GM21528 (cell line): Measurements from ENCODE around the gene B4GALNT4.
"Not testable (repeated sequence)": the region's sequence is repeated elsewhere in the genome, so short reads cannot be mapped to it uniquely, and the experiment has no call there.

Experiments used
- ATAC-seq: cut with Tn5 transposase; IDR thresholded peaks from one replicate; pipeline ENCODE4 v1.9.1; 2021; ENCODE audit warnings: mild to moderate bottlenecking, moderate library complexity; ENCODE audit not compliant: unreplicated experiment, low FRiP score

B4GALNT4 gene, protein sequence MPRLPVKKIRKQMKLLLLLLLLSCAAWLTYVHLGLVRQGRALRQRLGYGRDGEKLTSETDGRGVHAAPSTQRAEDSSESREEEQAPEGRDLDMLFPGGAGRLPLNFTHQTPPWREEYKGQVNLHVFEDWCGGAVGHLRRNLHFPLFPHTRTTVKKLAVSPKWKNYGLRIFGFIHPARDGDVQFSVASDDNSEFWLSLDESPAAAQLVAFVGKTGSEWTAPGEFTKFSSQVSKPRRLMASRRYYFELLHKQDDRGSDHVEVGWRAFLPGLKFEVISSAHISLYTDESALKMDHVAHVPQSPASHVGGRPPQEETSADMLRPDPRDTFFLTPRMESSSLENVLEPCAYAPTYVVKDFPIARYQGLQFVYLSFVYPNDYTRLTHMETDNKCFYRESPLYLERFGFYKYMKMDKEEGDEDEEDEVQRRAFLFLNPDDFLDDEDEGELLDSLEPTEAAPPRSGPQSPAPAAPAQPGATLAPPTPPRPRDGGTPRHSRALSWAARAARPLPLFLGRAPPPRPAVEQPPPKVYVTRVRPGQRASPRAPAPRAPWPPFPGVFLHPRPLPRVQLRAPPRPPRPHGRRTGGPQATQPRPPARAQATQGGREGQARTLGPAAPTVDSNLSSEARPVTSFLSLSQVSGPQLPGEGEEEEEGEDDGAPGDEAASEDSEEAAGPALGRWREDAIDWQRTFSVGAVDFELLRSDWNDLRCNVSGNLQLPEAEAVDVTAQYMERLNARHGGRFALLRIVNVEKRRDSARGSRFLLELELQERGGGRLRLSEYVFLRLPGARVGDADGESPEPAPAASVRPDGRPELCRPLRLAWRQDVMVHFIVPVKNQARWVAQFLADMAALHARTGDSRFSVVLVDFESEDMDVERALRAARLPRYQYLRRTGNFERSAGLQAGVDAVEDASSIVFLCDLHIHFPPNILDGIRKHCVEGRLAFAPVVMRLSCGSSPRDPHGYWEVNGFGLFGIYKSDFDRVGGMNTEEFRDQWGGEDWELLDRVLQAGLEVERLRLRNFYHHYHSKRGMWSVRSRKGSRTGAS

DNA sequence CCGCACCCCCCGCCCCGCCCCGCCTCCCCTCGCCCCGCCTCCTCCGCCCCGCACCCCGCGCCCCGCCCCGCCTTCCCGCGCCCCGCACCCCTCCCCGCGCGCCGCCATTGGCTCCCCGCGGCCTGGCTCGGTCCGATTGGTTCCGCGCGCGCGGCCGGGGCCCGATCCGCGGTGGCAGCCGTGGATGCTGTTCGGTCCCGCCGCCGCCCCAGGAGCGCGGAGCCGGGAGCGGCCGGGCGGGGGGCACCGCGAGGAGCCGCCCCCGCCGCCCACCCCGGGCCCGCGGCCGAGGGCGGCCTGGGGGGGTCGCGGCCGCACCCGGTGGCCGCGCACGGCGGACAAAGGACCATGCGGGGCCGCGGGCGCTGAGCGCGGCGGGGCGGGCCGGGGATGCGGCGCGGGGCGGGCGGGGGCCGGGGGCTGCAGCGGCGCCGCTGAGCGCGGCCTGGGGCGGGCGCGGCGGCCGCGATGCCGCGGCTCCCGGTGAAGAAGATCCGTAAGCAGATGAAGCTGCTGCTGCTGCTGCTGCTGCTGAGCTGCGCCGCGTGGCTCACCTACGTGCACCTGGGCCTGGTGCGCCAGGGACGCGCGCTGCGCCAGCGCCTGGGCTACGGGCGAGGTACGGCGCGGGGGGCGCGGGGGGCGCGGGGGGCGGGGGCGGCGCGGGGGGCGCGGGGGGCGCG, at the start of gene B4GALNT4:
B4GALNT4 (plus strand) TSS at position 164 of the 683 bp plus-strand sequence; CDS start at position 469, 305 bp downstream.
- ATAC-seq = no peak

DNA sequence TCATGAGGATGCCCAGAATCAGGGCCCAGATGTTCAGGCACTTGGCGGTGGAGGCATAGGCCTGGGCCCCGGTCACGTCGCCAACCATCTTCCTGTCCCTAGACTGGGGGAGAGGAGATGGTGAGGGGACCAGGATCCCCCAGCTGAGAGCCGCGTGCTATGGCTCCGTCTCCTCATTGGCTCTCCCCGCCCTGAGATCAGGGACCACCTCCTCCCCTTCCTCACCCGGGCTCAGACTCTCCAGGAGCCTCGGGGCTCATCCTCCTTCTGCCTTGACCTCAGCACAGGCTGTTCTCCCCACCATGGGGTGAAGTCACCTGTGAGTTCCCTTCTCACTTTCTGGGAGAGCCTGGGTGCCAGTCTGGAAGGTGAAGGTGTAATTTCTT, 49.4 kb upstream of the B4GALNT4 start:
- ATAC-seq = not testable (repeated sequence)

DNA sequence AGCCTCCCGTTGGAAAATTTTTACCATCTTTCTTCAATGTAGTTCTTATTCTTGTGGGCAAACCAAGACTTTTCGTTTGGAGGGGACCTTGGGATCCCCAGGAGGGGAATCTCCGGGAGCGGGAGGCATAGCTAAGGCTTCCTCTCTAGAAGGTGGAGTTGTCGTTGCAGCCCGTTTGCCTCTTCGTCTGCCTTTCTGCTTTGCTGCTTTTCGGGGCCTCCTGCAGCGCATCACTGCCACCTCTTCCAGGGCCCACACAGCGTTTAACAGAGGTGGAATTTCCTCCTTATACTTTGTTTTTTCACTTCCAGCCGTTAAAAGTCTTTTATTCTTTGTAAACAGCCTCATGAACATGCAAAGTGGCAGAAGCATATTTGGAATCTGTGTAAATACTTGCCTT, 45.1 kb upstream of the B4GALNT4 start:
- ATAC-seq = no peak

DNA sequence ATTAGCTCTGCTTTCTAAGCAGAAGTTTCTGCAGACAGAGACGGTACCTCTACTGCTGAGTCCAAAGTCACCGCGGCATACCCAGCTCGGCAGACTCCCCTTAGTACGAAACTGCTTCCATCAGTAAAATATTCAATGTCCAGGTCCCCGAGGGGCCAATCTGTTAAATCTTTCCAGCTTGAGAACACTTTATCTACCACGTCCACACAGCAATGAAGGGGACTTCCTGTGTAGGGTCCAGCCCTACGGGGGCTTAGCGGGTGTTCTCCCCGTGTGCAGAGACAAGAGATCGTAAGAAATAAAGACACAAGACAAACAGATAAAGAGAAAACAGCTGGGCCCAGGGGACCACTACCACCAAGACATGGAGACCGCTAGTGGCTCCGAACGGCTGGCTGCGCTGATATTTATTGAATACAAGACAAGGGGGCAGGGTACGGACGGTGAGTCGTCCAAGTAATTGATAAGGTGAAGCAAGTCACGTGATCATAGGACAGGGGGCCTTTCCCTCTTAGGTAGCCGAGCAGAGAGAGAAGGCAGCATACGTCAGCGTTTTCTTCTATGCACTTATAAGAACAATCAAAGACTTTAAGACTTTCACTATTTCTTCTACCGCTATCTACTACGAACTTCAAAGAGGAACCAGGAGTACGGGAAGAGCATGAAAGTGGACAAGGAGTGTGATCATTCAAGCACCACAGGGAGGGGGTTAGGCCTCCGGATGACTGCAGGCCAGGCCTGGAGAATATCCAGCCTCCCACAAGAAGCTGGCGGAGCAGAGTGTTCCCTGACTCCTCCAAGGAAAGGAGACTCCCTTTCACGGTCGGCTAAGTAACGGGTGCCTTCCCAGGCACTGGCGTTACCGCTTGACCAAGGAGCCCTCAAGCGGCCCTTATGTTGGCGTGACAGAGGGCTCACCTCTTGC, 44.4 kb upstream of the B4GALNT4 start:
- not testable (repeated sequence) for ATAC-seq

DNA sequence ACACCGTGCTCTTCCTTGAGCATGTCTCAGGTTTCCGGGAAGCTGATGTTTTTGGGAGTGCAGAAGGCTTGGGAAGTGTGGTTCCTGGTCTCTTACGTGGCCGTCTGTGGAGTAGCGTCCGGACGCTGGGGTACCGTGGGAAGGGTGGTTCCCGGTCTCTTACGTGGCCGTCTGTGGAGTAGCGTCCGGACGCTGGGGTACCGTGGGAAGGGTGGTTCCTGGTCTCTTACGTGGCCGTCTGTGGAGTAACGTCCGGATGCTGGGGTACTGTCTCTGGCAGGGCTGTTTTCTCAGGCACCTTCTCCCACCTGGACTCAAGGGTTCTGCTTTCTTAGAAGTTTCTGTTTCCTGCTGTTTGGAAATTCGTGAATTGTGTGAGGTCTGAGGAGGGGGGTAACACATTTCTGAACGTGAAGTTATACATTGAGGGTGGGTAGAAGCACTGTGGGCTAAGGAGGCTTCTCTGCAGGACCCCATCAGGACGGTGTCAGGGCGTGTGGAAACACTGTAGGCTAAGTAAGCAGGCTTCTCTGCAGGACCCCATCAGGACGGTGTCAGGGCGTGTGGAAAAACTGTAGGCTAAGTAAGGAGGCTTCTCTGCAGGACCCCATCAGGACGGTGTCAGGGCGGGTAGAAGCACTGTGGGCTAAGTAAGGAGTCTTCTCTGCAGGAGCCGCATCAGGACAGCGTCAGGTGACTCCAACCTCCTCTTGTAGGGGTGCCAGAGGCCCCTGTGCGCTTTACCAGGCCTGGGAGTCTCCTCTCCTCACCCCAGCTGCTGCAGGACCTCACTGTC, 43.3 kb upstream of the B4GALNT4 start:
- no peak for ATAC-seq

DNA sequence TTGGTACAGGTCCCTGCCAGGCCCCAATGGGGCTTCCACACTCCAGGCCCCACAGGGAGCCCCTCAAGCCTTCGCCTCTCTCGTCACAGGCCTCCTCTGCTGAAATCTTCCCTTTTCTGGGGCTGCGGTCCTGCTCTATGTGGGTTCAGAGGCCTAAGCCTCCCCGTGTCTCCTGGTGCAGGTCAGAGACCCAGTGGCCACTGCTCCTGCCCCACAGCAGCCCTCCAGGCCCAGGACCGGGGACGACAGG, 42.8 kb upstream of the B4GALNT4 start:
- ATAC-seq = peak; percentile 15

DNA sequence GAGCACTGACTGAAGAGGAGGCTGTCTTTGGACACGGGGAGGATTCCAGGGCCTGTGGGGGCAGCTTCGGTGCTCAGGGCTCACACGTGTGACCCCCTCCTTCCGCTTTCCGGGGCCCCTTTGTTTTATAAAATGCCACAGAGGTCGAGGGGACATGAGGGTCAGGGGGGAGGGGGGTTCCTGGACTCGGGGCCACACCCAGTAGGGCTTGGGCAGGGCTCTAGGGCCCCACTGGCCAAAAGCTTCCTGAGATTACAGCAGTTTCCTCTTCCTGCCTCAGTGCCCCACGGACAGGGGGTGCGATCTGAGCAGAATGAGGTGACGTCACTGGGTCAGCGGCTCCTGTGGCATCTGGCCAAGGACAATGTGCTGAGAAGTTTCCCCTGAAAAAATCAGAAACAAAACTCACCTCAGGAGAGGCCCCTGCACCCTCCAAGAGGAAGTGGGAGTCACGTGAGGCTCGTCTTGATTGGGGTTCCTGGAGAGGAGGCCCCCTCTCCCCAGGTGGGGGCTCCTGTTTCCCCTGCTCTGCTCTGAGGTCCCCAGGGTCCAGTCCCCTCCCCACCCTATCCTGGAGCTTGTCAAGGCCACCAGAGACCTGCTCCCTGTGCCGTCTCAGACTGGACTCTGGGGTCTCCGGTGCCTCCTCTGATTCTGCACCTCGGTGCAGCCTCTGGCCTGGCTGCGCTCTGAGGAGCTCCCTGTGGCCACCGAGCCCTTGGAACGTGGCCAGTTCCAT, 42.3 kb upstream of the B4GALNT4 start:
- peak; percentile 64 for ATAC-seq

DNA sequence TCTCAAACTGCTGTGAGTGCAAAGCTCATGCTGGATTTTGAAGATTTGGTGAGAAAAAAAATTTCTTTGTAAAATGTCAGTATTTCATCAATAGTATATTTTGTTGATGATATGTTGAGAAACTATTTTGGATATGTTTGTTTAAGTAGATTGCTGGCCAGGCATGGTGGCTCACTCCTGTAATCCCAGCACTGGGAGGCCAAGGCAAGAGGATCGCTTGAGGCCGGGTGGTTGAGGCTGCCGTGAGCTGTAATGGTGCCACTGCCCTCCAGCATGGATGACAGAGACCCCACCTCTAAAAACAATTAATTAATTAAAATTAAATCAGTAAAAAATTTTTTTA, 41.7 kb upstream of the B4GALNT4 start:
- no peak for ATAC-seq

DNA sequence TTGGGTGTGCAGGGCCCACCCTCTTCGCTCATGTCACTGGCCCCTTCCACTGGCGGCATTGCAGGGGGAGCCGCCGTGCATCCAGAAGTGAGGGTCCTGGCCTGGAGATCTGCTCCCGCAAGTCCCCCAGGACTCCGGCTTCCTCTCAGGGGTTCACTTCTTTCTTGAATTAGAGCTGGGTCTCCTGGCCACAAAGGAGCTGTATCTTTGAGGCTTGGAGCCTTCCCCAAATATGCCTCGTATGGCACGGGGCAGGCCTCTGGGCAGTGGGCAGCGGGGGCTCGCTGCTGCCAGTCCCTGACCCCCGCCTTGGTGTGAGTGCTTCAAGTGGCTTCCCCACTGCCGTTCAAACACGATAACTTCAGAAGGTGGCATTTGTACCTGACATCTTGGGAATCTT, 41.3 kb upstream of the B4GALNT4 start:
- no peak for ATAC-seq

DNA sequence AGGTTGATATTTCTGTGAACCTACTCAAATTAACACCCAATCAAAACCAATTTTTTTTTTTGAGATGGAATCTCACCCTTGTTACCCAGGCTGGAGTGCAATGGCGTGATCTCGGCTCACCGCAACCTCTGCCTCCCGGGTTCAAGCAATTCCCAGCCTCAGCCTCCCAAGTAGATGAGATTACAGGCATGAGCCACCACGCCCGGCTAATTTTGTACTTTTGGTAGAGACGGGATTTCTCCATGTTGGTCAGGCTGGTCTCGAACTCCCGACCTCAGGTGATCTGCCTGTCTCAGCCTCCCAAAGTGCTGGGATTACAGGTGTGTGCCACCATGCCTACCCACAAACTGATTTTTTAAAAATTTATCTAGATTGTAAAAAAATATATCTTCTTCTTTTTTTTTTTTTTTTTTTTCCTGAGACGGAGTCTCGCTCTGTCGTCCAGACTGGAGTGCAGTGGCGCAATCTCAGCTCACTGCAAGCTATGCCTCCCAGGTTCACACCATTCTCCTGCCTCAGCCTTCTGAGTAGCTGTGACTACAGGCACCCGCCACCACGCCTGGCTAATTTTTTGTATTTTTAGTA, 40.7 kb upstream of the B4GALNT4 start:
- ATAC-seq = not testable (repeated sequence)

DNA sequence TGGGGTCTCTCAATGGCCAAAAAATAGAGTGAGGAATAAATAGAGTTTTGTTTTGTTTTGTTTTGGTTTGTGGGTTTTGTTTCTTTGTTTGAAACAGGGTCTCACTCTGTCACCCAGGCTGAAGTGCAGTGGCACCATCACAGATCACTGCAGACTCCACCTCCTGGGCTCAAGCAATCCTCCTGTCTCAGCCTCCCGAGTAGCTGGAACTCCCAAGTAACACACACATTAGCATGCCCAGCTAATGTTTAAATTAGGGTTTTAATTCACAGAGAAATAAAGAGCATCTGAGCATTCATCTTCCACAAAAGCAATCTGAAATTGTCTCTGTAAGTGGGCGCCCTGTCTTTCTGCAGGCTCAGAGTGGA, 39.4 kb upstream of the B4GALNT4 start:
- ATAC-seq = no peak

DNA sequence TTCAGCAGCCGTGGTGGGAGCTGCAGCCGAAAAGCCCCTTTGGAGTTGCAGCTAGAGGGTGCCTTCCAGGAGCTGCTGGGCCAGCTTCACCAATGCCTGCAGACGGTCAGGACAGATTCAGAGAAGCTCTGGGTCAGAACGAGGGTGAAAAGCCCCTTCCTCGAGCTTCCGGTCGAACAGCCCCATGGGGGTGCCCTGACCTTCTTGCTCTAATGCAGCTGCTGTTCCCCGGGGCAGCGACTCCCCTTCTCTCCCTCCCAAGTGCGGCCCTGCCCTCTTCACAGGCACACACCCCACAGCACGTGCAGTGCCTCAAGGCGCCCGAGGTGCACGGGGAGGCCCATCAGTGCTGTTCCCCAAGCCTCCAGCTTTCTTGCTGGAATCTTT, 39.0 kb upstream of the B4GALNT4 start:
- ATAC-seq = no peak

DNA sequence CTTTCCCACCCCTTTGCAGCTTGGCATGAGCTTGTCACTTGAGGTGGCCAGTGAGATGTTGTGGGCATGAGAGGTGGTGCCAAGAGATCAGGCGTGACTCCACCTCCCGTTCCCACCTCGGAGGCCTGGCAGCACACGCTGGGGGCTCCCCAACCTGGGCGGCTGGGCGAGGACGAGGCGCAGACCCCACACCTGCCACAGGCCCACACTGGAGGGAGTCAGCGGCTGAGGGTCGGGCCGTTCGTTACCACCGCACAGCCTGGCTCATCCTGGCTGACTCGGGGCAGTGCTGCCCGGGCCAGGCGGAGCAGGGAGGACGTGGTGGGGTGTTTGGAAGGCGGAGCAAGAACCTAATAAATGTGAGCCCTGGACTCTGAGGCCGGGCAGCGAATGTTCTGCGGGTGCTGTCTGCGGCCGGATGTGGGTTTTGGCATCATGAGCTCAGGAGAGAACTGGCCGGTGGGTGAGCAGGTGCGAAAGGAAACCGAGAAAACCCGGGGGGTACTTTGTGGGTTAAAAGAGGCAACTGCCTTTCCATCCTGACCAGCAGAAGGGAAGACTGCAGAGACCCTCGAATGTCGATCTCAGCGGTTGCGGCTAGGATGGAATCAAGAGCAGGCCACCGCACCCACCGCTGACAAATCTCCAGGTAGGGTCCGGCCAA, 38.5 kb upstream of the B4GALNT4 start:
- no peak for ATAC-seq

DNA sequence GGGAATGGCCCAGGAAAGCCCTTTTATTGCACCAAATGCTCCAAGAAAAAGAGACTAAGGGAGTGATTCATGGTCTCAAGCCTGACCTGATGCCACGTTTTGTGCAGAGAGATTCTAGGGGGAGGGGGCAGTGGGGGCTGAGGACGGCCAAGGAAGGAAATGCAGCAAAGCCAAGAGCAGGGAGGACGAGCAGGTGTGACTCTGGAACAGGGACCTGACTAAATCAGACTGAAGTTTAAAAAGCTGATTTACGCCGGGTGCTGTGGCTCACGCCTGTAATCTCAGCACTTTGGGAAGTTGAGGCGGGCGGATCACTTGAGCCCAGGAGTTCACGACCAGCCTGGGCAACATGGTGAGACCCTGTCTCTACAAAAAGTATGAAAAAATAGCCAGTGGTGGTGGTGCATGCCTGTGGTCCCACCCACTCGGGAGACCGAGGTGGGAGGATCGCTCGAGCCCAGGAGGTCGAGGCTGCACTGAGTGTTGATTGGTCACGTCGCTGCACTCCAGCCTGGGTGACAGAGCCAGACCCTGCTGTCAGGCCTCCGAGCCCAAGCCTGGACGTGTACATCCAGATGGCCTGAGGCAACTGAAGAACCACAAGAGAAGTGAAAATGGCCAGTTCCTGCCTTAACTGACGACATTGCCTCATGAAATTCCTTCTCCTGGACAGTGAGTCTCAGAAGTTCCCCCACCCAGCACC, 37.8 kb upstream of the B4GALNT4 start:
- ATAC-seq = no peak

DNA sequence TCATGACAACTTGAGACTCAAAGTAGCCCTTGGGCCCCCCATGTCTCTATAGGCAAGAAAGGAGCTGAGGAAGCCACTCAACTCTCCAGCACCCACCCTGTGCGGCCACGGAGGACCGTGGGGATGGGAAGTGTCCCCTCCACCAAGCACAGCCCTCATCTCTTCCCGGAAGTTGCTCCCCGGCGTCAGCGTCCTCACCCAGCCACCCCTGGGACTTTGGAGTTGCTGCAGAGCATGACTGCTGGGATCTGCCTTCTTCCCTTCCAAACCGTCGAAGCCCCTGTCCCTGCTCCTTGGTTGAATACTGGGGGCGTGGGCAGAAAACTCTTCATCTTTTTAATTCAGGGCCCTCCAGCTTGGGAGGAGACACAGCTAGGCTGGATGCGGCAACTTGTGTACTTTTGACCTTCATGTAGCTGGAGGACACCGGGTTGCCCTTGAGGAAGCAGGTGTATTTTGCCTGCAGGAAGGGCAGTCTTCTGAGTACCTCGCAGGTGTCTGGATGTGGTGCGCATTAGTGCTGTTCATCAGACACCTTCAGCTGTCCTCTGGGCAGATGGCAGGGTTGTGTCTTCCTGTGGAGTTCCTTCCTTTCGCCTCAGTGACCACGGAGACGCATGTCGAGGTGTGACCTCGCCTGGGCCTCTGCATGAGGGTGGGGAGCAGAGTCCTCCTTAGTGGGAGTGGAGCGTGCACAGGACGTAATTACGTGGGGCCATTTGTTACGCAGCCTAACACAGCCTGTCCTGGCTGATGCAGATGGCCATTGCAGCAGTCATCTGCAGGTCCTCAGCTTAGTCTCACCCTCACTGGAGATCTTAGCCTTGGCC, 36.4 kb upstream of the B4GALNT4 start:
- no peak for ATAC-seq

DNA sequence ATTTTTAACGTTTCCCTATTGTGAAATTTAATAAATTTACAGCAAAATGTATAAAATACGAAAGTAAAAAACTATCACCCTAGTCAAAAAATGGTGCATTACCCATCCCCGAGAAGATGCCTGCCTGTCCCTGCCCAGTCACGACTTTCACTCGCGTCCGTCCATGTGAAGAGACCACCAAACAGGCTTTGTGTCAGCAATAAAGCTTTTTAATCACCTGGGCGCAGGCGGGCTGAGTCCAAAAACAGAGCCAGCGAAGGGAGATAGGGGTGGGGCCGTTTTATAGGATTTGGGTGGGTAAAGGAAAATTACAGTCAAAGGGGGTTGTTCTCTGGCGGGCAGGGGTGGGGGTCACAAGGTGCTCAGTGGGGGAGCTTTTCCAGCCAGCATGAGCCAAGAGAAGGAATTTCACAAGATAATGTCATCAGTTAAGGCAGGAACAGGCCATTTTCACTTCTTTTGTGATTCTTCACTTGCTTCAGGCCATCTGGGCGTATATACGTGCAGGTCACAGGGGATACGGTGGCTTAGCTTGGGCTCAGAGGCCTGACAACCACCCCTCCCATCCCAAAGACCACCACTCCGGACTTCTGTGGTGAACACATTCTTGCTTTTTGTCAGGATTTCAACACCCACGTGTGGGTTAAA, 35.6 kb upstream of the B4GALNT4 start:
- not testable (repeated sequence) for ATAC-seq
